Neutrophil (primary cell): ENCODE data around the gene TGFBR1.

ENCODE experiments used
- H3K27ac ChIP-seq: fragments of 200-600 bp; sonication (generic); 2 replicates; pipeline ENCODE4 v1.5.1; 2016; ENCODE audit warnings: mild to moderate bottlenecking, moderate library complexity
- H3K27me3 ChIP-seq: fragments of 200-600 bp; sonication (generic); 2 replicates; pipeline ENCODE4 v1.6.0; 2016; ENCODE audit warnings: mild to moderate bottlenecking
- H3K36me3 ChIP-seq: fragments of 200-600 bp; sonication (generic); 2 replicates; pipeline ENCODE4 v1.5.1; 2017
- H3K4me1 ChIP-seq, 2 experiments: fragments of 200-600 bp in 1 of 2; sonication (generic) in 1 of 2; 1 replicate in 1 of 2; 2 replicates in 1 of 2; pipeline versions ENCODE4 v1.5.1 to v1.6.1; 2013 to 2016; ENCODE audit warnings: low read depth in 1 of 2, low read length in 1 of 2, mild to moderate bottlenecking in 1 of 2, moderate library complexity in 1 of 2; ENCODE audit not compliant: control insufficient read depth in 1 of 2, insufficient read depth in 1 of 2
- H3K4me3 ChIP-seq, 2 experiments: fragments of 200-600 bp in 1 of 2; sonication (generic) in 1 of 2; 1 replicate in 1 of 2; 2 replicates in 1 of 2; pipeline ENCODE4 v1.5.1; 2013 to 2016; ENCODE audit warnings: low read depth in 1 of 2, low read length in 1 of 2, mild to moderate bottlenecking in 1 of 2, moderate library complexity in 1 of 2
- H3K9me3 ChIP-seq: fragments of 200-600 bp; sonication (generic); 2 replicates; pipeline ENCODE4 v1.5.1; 2016
- CTCF ChIP-seq: fragments of 200-600 bp; sonication (generic); IDR thresholded peaks from 2 replicates; pipeline ENCODE4 v1.5.1; 2016; ENCODE audit warnings: antibody characterized with exemption

Gene TGFBR1

GRCh38 chr9:99125446-99125845 lies 20.5 kb downstream of the TGFBR1 start:
- H3K4me1 ChIP-seq = peaks cover 40 to 71% of the 10 kb centered on the region in 2 experiments

GRCh38 chr9:99126312-99126711 lies 21.4 kb downstream of the TGFBR1 start:
- H3K27ac ChIP-seq = peak overlapping the region; percentile 46

More at GRCh38 chr9:99125446-99125845, 20.5 kb downstream of the TGFBR1 start:
- Histone ChIP-seq H3K4me3 (no peak overlapping the region), H3K36me3 (no peaks in the 10 kb centered on the region), H3K27ac (peak overlapping the region; percentile 26), H3K27me3 (no peaks in the 10 kb centered on the region), H3K9me3 (no peaks in the 10 kb centered on the region)
- no peak for TF ChIP-seq CTCF

GRCh38 chr9:99127356-99128132 lies 22.6 kb downstream of the TGFBR1 start:
- peaks cover 7% of the 10 kb centered on the region for H3K36me3 ChIP-seq
- TF ChIP-seq CTCF = no peak
- peaks cover 19 to 55% of the 10 kb centered on the region in 2 experiments for H3K4me1 ChIP-seq
- no peaks in the 10 kb centered on the region for H3K9me3 ChIP-seq
- peak overlapping the region; percentile 46 for H3K27ac ChIP-seq
- no peaks in the 10 kb centered on the region for H3K27me3 ChIP-seq
- H3K4me3 ChIP-seq = no peak overlapping the region

More at GRCh38 chr9:99126312-99126711, 21.4 kb downstream of the TGFBR1 start:
- Histone ChIP-seq H3K36me3 (no peaks in the 10 kb centered on the region), H3K27me3 (no peaks in the 10 kb centered on the region), H3K4me1 (peaks cover 31 to 67% of the 10 kb centered on the region in 2 experiments), H3K9me3 (no peaks in the 10 kb centered on the region), H3K4me3 (no peak overlapping the region)
- TF ChIP-seq CTCF = no peak

- Histone ChIP-seq H3K4me1 (peaks cover 14 to 49% of the 10 kb centered on the region in 2 experiments), H3K27me3 (no peaks in the 10 kb centered on the region), H3K9me3 (no peaks in the 10 kb centered on the region), H3K4me3 (no peak overlapping the region), H3K36me3 (peaks cover 13% of the 10 kb centered on the region), H3K27ac (peak overlapping the region; percentile 30)
- TF ChIP-seq CTCF = no peak
These were observed 23.2 kb downstream of the TGFBR1 start for GRCh38 chr9:99128133-99128406.

GRCh38 chr9:99129091-99129490 lies 24.2 kb downstream of the TGFBR1 start:
- peaks cover 11 to 52% of the 10 kb centered on the region in 2 experiments for H3K4me1 ChIP-seq
- H3K27me3 ChIP-seq = no peaks in the 10 kb centered on the region
- H3K36me3 ChIP-seq = peaks cover 16% of the 10 kb centered on the region
- H3K4me3 ChIP-seq = no peak overlapping the region
- H3K27ac ChIP-seq = peak overlapping the region; percentile 71
- no peak for TF ChIP-seq CTCF
- H3K9me3 ChIP-seq = no peaks in the 10 kb centered on the region
